GM13976 (cell line): Measurements from ENCODE around the gene PADI4.
"Not testable (repeated sequence)": the region's sequence is repeated elsewhere in the genome, so short reads cannot be mapped to it uniquely, and the experiment has no call there.

Experiments used
- DNase-seq: peaks from one replicate; pipeline ENCODE4 v3.0.0; 2012; ENCODE audit warnings: low spot score
- in situ Hi-C: fragments of 300-500 bp; cut with MboI; formaldehyde crosslinking; loops from one replicate; pipeline ENCODE4 v1.12.0; 2022; ENCODE audit warnings: low sequenced_read_pairs, mixed read lengths, inconsistent platforms; ENCODE audit not compliant: unreplicated experiment
- TF ChIP-seq, protein P1 (sequence below): IDR thresholded peaks from 2 replicates; pipeline ENCODE4 v1.5.1; 2012; ENCODE audit warnings: borderline replicate concordance, mild to moderate bottlenecking; ENCODE audit not compliant: insufficient read depth; ENCODE audit errors: extremely low read depth, missing control alignments, control extremely low read depth

Gene PADI4

GRCh38 chr1:17316704-17317103 is 8.7 kb downstream of the PADI4 start:
- no peak for DNase-seq
- in situ Hi-C loops: no loop called here
- TF ChIP-seq, protein P1, sequence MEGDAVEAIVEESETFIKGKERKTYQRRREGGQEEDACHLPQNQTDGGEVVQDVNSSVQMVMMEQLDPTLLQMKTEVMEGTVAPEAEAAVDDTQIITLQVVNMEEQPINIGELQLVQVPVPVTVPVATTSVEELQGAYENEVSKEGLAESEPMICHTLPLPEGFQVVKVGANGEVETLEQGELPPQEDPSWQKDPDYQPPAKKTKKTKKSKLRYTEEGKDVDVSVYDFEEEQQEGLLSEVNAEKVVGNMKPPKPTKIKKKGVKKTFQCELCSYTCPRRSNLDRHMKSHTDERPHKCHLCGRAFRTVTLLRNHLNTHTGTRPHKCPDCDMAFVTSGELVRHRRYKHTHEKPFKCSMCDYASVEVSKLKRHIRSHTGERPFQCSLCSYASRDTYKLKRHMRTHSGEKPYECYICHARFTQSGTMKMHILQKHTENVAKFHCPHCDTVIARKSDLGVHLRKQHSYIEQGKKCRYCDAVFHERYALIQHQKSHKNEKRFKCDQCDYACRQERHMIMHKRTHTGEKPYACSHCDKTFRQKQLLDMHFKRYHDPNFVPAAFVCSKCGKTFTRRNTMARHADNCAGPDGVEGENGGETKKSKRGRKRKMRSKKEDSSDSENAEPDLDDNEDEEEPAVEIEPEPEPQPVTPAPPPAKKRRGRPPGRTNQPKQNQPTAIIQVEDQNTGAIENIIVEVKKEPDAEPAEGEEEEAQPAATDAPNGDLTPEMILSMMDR: no peak

DNA sequence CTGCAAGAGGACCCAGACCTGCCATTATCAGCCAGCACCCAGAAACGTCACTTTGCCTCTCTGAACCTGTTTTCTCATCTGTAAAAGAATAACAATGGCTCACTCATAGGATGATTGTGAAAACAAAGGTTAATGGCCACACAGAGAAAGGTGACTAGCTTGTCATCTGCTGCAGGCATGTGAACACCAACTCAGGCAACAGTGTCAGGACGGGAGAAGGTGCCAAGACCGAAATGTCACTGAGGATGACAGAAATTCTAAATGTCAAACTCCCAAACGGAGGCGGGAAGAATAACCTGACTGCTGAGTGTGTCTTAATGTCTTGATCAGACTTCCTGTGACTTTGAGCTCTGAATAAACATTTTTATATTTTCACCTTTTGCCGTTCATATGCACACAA is 10.3 kb downstream of the PADI4 start:
- TF ChIP-seq, protein P1: no peak
- in situ Hi-C loops: no loop called here

GRCh38 chr1:17319561-17320350 is 11.8 kb downstream of the PADI4 start:
- TF ChIP-seq, protein P1: no peak
- no peak for DNase-seq
- in situ Hi-C loops: no loop called here

More for the DNA sequence above, 10.3 kb downstream of the PADI4 start:
- no peak for DNase-seq

GRCh38 chr1:17321857-17322390 is 13.9 kb downstream of the PADI4 start:
- DNase-seq, in situ Hi-C loops: not testable (repeated sequence)

DNA sequence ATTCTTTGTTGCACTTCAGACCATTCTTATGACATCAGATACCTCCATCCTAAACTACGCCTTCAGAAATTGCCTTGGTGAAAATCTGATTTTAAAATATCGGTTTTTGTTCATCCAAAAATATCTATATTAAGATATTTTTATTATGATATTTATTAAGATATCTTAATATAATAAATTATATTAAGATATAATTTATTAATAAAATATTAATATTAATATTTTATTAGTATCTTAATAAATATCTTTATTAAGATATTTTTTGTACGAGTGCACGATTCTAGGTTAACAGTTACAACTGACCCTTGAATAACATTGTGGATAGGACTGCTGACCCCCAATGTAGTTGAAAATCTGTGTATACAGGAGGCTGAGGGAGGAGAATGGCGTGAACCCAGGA is 20.9 kb downstream of the PADI4 start:
- TF ChIP-seq, protein P1: no peak
- DNase-seq: no peak
- in situ Hi-C loops: no loop called here

DNA sequence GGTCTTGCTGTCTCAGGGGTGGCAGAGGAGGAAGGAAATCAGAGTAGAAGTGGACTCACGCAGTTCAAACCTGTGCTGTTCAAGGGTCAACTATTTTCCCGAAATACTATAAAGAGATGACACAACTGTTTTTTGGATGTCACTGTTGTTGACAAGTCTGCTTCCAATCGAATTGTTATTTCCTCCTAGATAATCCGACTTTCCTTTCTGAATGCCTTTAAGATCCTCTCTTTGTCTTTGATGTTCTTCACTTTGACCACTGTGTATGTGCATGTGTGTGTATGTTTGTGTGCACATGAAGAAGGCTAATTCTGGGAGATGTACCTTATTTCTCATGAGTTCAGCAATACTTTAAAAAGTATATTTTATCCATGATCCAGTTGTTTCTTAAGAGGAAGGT is 21.6 kb downstream of the PADI4 start:
- TF ChIP-seq, protein P1: no peak
- DNase-seq: no peak
- in situ Hi-C loops: no loop called here

GRCh38 chr1:17330856-17331255 is 22.9 kb downstream of the PADI4 start:
- in situ Hi-C loops: no loop called here
- no peak for DNase-seq
- TF ChIP-seq, protein P1: no peak
